GM19468 (cell line): ENCODE data around the gene SRMS.
"Not testable (repeated sequence)": the region's sequence is repeated elsewhere in the genome, so short reads cannot be mapped to it uniquely, and the experiment has no call there.

Experiments
- ATAC-seq: cut with Tn5 transposase; IDR thresholded peaks from one replicate; pipeline ENCODE4 v1.9.1; 2021; ENCODE audit warnings: mild to moderate bottlenecking, moderate library complexity, moderate number of reproducible peaks; ENCODE audit not compliant: unreplicated experiment; ENCODE audit errors: extremely low read depth

SRMS gene

GRCh38 chr20:63579017-63579694, 31.6 kb upstream of the SRMS start:
- ATAC-seq: no peak

DNA sequence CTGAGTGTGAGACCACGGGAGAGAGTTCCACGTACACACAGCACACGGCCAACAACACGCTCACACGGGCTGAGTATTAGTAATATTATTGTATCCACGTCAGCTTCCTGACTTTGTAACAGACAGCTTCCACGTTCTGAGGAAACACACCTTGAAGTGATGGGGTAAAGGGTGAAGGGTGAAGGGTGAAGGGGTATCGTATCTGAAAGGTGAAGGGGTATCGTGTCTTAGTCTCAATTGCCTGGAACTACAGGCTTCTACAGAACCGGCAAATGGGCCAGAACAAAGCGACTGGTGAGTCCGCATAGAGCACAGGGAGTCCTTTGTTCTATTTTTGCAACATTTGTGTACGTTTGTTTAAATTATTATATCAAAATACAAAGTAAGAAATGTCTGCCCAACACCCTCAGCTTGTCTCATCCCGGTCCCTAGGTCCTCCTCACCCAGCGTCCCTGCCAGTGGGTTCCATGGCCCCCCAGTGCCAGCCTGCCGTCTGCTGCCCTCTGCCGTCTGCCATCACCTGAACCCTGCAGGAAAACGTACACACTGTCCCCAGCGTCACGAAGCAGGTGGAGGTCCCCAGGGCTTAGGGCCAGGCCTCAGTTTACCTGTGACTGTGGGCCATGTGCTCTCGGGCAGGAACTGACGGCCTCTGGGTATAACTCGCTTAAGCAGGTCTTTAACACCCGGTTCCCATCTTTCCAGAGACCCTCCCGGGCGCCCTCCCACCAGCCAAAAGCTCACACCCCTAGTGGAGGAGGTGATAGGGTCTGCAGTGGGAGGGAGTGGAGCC, 30.9 kb upstream of the SRMS start:
- no peak for ATAC-seq

DNA sequence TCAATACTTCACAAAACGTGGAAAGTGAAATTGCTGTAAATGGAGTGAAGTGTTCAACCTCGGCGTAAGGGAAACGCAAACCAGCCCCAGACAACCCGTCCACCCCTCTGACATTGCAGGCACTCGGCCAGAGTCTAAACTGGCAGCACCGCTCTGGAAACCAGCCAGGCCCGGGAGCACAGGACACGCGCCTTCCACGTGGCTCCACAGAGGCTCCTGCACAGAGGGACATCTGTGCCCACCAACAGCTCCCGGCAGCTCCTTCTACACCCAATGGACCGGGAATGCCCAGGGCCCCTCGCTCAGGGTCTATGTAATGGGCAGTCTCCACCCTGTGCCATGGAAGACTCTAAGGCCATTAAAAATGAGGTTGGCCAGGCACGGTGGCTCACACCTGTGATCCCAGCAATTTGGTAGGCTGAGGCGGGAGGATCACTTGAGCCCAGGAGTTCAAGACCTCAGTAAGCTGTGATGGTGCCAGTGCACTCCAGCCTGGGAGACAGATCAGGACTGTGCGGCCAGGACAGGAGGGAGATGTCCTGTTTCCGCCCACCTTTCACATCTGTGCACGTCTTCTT, 29.9 kb upstream of the SRMS start:
- no peak for ATAC-seq

DNA sequence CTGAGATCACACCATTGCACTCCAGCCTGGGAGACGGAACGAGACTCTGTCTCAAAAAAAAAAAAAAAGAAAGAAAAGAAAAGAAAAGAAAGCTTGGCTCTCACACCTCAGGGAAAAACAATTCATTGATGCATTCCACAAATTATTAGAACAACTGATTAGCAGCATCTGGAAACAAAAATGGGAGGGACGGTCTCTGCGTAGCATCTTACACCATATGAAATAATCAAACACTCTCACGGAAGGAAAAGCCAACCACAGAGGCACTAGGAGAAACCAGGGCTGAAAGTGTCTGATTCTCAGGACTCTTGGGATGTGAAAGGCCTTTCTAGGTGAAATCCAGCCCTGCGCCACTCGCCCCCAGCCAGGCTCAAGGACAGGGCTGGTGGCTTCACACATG, 28.8 kb upstream of the SRMS start:
- no peak for ATAC-seq

DNA sequence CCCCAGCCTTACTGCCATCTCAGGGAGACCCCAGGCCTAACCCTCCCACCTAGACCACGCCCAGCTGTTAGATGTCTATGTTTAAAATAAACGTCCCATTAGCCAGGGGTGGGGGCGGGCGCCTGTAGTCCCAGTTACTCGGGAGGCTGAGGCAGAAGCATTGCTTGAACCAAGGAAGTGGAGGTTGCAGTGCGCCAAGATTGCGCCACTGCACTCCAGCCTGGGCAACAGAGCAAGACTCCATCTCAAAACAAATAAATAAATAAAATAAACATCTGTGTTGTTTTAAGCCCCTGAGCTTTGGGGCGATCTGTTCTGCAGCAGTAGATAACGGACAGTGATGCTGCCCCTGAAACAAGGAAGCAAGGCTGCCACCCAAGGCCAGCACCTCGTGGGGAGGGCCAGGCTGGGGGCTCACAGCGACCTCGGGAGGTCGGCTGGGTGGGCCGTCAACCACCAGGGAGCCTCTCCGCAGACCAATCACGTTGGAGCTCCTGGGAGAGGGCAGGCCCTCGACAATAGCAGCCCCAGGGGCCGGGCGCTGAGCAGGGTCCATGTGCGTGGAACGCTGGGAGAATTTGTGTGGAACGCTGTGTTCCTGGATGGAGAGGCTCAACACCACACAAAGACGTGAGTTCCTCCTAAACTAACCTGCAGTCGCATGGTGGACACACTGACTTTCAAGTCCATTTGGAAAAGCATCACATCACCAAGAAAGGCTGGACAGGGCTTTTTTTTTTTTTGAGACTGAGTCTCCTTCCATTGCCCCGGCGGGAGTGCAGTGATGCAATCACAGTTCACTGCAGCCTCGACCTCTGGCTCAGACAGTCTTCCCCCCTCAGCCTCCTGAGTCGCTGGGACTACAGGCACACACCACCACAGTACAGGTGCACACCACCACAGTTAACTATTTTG, 27.5 kb upstream of the SRMS start:
- no peak for ATAC-seq

DNA sequence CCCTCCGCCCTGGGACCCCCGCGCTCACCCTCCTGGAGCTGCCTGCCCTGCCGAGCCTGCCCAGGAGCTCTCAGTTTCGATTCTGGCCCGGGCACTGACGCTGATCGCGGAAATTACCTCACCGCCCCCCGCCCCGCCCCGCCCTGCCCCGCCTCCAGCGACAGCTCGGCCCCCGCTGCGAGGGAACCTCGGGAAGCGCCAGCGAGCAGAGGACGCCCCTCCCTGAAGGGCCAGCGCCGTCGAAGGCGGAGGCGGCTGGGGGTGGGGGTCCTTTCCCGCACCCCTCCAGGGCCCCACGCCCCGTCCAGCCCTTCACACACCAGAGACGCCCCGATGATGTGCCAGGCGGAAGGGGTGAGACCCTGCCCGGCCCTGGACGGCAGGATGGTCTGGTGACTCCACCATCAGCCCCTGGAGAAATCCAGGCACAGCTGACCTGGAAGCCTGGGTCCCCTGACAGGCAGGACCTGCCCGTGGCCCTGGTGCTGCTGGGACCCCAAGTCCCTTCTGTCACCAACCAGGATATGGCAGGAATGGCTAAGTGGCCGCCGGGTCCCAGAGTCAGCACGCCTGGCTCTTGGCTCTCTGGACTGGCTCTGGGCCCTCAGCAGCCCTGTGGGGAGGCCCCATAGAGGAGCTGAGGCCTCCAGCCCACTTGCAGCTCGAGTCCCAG, 26.7 kb upstream of the SRMS start, which contains the start of gene HELZ2:
Gene HELZ2, minus strand, starts transcription at position 84 of the 673 bp plus-strand sequence. CDS start 1,854 bp downstream, outside the sequence.
- no peak for ATAC-seq

DNA sequence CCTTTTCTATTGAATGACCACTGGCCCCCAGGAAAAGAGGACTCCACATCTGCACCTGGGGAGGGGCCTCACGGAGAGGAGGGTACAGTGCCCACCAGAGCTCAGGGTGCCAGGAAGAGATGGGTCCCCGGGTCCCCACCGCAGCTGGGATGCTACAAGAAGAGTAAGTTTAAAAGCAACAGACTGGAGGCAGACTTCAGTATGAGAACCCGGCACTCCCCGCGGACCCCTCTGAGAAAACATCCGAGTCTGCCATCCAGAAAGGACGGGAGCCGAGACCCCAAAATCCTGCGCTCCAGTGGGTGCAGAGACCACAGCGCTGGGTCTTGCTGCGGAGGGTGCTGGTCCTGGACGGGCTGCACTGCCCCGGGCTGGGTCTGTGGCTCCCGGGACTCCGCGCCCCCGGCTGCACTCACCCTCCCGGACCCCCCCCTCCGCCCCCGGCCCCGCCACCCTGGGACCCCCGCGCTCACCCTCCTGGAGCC, 26.1 kb upstream of the SRMS start:
- ATAC-seq: no peak

DNA sequence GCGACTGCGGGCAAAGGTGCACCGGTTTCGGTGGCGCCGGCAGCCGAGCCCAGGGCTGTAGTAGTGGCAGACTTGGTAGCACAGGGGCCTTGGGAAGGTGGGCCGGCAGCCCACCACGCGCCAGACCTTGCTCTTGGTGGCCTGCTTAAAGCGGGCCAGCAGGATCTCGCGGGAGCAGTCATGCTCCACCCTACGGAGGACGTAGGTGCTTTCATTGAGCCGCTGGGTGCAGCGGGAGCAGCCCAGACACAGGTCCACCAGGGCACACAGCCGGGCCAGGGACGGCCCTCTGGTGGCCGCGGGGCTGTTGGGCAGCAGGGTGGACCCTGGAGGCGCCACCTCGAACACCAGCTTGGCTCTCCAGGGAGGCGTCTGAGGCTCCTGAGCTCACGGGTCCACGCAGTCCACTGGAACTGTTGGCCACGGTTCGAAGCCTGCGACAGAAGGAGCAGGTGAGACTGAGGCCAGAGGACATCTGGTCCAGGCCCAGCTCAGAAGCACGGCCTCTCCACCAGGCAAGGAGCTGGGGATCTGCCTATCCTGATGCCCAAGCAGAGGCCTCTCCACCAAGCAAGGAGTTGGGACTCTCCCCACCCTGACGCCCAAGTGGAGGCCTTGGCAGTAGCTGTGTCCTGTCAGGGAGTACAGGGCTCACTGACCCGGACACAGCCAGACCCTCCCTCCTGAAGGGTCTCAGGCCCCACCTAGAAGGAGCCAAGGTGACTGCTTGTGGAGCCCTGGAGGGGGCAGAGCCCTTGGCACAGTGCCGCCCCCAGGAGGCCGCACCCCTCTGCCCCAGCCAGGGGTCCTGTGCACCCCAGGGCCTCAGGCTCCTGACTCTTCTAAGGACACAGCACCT, 25.5 kb upstream of the SRMS start:
- ATAC-seq: no peak

- ATAC-seq: no peak
Measured at GRCh38 chr20:63572071-63572787, 24.7 kb upstream of the SRMS start.

DNA sequence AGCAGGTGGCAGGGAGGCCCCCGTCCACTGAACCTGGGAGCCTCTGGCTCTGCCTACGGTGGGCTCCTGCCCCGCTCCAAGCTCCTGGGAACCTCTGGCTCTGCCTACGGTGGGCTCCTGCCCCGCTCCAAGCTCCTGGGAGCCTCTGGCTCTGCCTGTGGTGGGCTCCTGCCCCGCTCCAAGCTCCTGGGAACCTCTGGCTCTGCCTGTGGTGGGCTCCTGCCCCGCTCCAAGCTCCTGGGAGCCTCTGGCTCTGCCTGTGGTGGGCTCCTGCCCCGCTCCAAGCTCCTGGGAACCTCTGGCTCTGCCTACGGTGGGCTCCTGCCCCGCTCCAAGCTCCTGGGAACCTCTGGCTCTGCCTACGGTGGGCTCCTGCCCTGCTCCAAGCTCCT, 23.5 kb upstream of the SRMS start:
- not testable (repeated sequence) for ATAC-seq

DNA sequence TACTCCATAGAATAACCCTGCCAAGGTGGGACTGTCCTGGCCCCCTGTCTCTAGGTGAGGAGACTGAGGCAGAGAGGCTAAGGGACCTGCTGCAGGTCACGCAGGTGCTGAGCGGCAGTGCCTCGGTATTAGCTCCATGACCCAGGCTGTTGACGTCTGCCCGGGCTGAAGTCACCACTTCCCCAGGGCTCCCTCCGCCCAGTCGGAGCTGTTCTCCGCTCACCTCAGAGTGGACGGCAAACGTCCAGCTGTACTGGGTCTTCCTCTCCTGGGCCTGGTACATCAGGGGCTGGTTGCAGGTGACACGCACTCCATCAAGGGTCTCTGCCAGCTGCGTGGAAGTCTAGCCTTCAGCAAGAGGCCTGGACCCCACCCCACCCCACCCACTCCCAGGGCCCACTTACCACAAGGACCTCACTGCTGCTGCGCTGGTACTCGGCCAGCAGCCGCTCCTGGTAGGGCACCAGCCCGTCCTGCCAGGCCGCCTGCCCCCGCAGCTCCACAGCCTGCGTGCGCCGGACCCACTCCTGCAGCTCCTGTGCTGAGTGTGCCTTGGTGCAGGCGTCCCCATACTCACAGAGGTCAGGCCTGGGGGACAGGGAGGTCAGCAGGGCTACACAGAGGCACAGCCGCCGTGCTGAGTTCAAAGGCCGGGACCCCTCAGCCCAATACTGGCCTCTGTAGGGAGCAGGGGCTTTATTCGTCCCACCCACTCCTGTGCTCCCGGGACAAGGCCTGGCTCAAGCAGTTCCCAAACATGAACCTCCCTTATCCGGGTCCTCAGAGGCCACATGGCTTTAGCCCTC, 22.9 kb upstream of the SRMS start:
- no peak for ATAC-seq

GRCh38 chr20:63568986-63569949, 21.7 kb upstream of the SRMS start:
- no peak for ATAC-seq

DNA sequence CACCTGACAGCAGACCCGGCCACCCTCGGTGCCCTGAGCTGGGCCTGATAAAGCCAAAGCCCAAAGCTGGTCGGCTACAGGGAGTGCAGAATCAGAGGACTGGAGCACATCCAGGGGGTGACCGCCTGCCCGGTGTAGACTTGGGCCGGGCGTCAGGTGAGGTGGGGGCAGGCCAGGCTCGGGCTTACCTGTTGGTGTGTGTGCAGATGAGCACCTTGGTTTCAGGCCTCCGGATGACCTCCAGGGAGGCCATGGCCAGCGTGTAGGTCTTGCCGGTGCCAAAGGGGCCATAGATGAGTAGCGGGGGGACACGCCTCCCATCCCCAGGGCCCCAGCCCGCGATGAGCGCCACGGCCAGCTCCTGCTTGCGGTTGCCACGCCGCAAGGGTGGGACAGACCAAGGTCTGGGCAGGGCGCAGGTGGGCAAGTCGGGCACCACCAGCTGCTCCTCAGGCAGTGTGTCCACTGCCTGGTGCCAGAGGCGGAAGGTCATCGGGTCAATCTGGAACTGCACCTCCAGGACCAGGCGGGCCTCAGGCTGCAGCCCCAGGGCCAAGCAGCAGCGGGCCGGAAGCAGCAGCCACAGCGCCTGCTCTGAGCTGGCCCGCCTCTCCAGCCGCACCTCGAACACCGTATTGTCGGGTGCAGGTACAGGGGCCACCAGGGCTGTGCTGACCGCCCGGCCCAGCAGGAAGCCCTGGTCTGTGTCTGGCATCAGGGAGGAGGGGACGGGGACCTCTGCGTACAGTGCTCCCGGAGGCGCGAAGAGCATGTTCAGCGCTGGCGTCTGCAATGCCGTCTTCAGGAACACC, 20.8 kb upstream of the SRMS start:
- ATAC-seq: no peak

GRCh38 chr20:63567386-63568169, 20.0 kb upstream of the SRMS start:
- no peak for ATAC-seq

DNA sequence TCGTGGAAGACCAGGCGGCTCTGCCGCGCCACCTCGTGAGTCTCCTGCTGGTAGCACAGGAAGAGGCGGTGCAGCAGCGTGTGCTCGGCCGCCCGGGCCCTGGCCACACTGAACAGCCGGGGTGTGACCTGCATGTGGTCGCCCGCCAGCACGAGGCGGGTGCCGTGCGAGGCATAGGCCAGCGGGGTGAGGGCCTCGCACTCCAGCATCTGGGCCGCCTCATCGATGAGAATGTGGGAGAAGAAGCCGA, 19.5 kb upstream of the SRMS start:
- ATAC-seq: no peak
